Prostate gland (tissue), 2 donors: ENCODE data around the gene SLC39A9. TPM values are rescaled to one million over a fixed set of nuclear protein-coding genes. Genes with fewer than 3 reads are reported as not detected.

Experiments
- DNase-seq: peaks from one replicate; pipeline ENCODE4 v3.0.0-alpha.2; 2019; ENCODE audit warnings: low spot score
- H3K27ac ChIP-seq, 2 donors: fragments of 200-600 bp; sonication (generic); 2 replicates each; pipeline ENCODE4 v1.5.1; 2017 to 2019
- H3K27me3 ChIP-seq: fragments of 200-600 bp; sonication (generic); replicated peaks from 2 replicates; pipeline ENCODE4 v1.5.1; 2019; ENCODE audit not compliant: insufficient read depth
- H3K36me3 ChIP-seq, 2 donors: fragments of 200-600 bp; sonication (generic); 1 replicate in 1 of 2; 2 replicates in 1 of 2; pipeline versions ENCODE4 v1.5.1 to v1.8.1; 2017 to 2019
- H3K4me1 ChIP-seq: fragments of 200-600 bp; sonication (generic); replicated peaks from 2 replicates; pipeline ENCODE4 v1.5.1; 2019
- H3K4me3 ChIP-seq, 2 donors: fragments of 200-600 bp; sonication (generic); 2 replicates each; pipeline ENCODE4 v1.5.1; 2017 to 2019
- H3K9me3 ChIP-seq: fragments of 200-600 bp; sonication (generic); 2 replicates; pipeline ENCODE4 v1.5.1; 2017
- POLR2A ChIP-seq: fragments of 450-650 bp; IDR thresholded peaks from one replicate; pipeline ENCODE4 v1.6.1; 2016; ENCODE audit warnings: antibody characterized with exemption, mild to moderate bottlenecking
- POLR2AphosphoS5 ChIP-seq: sonication (generic); formaldehyde crosslinking; IDR thresholded peaks from one replicate; pipeline ENCODE4 v1.6.1; 2017; ENCODE audit warnings: antibody characterized with exemption
- WGBS: methylation state at CpG from one replicate; pipeline ENCODE4 v1.1.5; 2018; 5-methylcytosine and 5-hydroxymethylcytosine counted together
- intact Hi-C: fragments of 100-400 bp; cut with DNase I; formaldehyde crosslinking; loops from one replicate; pipeline ENCODE4 v1.14.2; 2022
- total RNA-seq, 2 donors: library from RNA; depleted of rRNA; stranded (reverse); fragments of >200 nt; gene quantifications; one replicate each; pipeline ENCODE4 v1.1.0, GENCODE V29; 2016
- TF ChIP-seq, protein P1 (sequence below), 4 experiments: fragments of 200-600 bp in 2 of 4; fragments of 450-650 bp in 2 of 4; sonication (generic) in 2 of 4; IDR thresholded peaks; 1 replicate in 3 of 4; 2 replicates in 1 of 4; pipeline ENCODE4 v1.5.1; 2016 to 2019; ENCODE audit warnings: antibody characterized with exemption in 4 of 4, mild to moderate bottlenecking in 2 of 4, moderate library complexity in 2 of 4

SLC39A9 gene
- total RNA-seq, 2 donors from 2014 or later: 71.5 to 102 TPM

DNA sequence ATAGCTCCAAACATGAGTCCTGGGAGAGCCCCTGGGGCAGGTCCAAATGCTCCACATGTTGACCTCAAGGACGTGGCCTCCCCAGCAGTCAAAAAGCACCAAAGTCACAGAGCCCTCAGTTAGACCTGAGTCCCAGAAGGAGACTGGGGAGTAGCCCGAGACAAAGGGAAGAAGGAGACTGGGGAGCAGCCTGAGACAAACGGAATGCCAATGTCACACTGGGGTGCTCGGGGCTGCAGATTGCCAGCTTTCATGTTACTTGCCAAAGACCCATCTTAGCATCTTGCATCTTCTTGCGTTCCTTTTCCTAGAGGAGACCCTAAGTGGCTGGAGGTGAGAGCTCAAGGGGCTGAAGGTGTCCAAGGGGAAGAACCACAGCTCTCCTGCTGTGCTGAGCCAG lies 100.9 kb downstream of the SLC39A9 start:
- Histone ChIP-seq H3K27me3 (no peaks in the 10 kb centered on the region), H3K4me3 (no peak overlapping the region), H3K4me1 (no peaks in the 10 kb centered on the region), H3K36me3 (no peaks in the 10 kb centered on the region), H3K9me3 (no peaks in the 10 kb centered on the region), H3K27ac (no peak overlapping the region)
- WGBS: 96% methylated on average over 5 of the region's 5 CpGs
- TF ChIP-seq POLR2AphosphoS5 (no peak), POLR2A (no peak)
- TF ChIP-seq, protein P1, sequence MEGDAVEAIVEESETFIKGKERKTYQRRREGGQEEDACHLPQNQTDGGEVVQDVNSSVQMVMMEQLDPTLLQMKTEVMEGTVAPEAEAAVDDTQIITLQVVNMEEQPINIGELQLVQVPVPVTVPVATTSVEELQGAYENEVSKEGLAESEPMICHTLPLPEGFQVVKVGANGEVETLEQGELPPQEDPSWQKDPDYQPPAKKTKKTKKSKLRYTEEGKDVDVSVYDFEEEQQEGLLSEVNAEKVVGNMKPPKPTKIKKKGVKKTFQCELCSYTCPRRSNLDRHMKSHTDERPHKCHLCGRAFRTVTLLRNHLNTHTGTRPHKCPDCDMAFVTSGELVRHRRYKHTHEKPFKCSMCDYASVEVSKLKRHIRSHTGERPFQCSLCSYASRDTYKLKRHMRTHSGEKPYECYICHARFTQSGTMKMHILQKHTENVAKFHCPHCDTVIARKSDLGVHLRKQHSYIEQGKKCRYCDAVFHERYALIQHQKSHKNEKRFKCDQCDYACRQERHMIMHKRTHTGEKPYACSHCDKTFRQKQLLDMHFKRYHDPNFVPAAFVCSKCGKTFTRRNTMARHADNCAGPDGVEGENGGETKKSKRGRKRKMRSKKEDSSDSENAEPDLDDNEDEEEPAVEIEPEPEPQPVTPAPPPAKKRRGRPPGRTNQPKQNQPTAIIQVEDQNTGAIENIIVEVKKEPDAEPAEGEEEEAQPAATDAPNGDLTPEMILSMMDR (IDR thresholded peaks at IDR 0.05): no peak
- DNase-seq: no peak
- intact Hi-C loops: no loop called here

GRCh38 chr14:69500096-69500495 lies 101.6 kb downstream of the SLC39A9 start:
- TF ChIP-seq POLR2AphosphoS5: no peak
- no peak for TF ChIP-seq POLR2A
- TF ChIP-seq, protein P1 (IDR thresholded peaks at IDR 0.05): no peak
- intact Hi-C loops: no loop called here
- Histone ChIP-seq H3K4me1 (no peaks in the 10 kb centered on the region), H3K27ac (no peak overlapping the region), H3K4me3 (no peak overlapping the region), H3K36me3 (no peaks in the 10 kb centered on the region), H3K9me3 (no peaks in the 10 kb centered on the region), H3K27me3 (no peaks in the 10 kb centered on the region)
- no peak for DNase-seq
- 91% methylated on average over 5 of the region's 5 CpGs for WGBS

DNA sequence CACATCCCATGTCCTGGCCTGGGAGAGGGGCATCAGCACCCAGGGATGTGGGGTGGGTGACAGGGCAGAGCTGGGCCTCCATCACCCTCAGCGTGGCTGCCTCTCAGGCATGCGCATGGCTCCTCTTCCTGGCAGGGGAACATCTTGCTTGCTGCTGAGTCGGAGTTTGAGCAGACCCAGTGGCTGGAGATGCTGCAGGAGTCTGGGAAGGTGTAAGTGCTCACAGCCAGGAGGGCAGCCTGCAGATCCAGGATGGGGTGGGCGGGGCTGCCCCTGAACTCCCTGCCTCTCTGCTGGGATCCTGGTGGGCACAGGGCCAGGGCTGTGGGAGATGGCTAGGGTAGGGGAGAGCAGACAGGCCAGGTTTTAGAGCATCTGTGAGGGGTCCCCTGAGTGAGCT lies 102.2 kb downstream of the SLC39A9 start:
- no peak for DNase-seq
- intact Hi-C loops: no loop called here
- H3K4me1 ChIP-seq: no peaks in the 10 kb centered on the region
- WGBS: 90% methylated on average over 4 of the region's 4 CpGs
- no peak overlapping the region for H3K27ac ChIP-seq
- H3K36me3 ChIP-seq: no peaks in the 10 kb centered on the region
- H3K9me3 ChIP-seq: no peaks in the 10 kb centered on the region
- no peak for TF ChIP-seq POLR2AphosphoS5
- no peak for TF ChIP-seq POLR2A
- TF ChIP-seq, protein P1 (IDR thresholded peaks at IDR 0.05): no peak
- no peaks in the 10 kb centered on the region for H3K27me3 ChIP-seq
- no peak overlapping the region for H3K4me3 ChIP-seq

- Histone ChIP-seq H3K9me3 (no peaks in the 10 kb centered on the region), H3K4me1 (no peaks in the 10 kb centered on the region), H3K27ac (no peak overlapping the region), H3K4me3 (no peak overlapping the region), H3K27me3 (no peaks in the 10 kb centered on the region), H3K36me3 (no peaks in the 10 kb centered on the region)
- TF ChIP-seq POLR2AphosphoS5 (peak; percentile 24), POLR2A (no peak)
- TF ChIP-seq, protein P1 (IDR thresholded peaks at IDR 0.05): no peak
- 9% methylated on average over 4 of the region's 4 CpGs for WGBS
- DNase-seq: peak; percentile 36
- intact Hi-C loops: no loop called here
These were observed 102.9 kb downstream of the SLC39A9 start for GRCh38 chr14:69501423-69501838.

DNA sequence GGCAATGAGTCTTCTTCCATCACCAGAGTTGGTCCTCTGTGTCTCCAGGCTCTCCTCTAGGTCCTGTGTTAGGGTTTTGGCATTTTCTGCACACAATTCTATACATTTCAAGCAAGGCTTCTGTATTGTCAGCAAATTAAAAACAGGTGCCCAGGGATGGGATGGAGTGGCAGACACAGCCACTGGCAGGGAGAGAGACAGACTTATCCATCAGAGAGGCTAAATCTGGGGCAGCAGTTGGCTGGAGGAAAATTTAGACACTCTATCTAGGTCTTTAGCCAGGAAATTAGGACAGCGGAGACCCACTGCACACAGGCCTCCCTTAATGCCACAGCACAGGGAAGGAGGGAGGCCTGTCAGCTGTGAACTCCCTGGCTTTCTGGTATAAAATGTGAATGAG lies 106.3 kb downstream of the SLC39A9 start:
- WGBS: 95% methylated on average over 1 of the region's 1 CpG

More for the DNA sequence above, 106.3 kb downstream of the SLC39A9 start:
- H3K27me3 ChIP-seq: no peaks in the 10 kb centered on the region
- no peak for DNase-seq
- intact Hi-C loops: no loop called here
- TF ChIP-seq, protein P1 (IDR thresholded peaks at IDR 0.05): no peak
- TF ChIP-seq POLR2A (no peak), POLR2AphosphoS5 (no peak)
- no peaks in the 10 kb centered on the region for H3K36me3 ChIP-seq
- no peak overlapping the region for H3K27ac ChIP-seq
- no peaks in the 10 kb centered on the region for H3K9me3 ChIP-seq
- no peak overlapping the region for H3K4me3 ChIP-seq
- no peaks in the 10 kb centered on the region for H3K4me1 ChIP-seq
